ENCODE measurements around the gene PCP4L1. TPM values are rescaled to one million over a fixed set of nuclear protein-coding genes. Genes with fewer than 3 reads are reported as not detected.

Gene PCP4L1
- total RNA-seq = not detected in 2 replicates

DNA sequence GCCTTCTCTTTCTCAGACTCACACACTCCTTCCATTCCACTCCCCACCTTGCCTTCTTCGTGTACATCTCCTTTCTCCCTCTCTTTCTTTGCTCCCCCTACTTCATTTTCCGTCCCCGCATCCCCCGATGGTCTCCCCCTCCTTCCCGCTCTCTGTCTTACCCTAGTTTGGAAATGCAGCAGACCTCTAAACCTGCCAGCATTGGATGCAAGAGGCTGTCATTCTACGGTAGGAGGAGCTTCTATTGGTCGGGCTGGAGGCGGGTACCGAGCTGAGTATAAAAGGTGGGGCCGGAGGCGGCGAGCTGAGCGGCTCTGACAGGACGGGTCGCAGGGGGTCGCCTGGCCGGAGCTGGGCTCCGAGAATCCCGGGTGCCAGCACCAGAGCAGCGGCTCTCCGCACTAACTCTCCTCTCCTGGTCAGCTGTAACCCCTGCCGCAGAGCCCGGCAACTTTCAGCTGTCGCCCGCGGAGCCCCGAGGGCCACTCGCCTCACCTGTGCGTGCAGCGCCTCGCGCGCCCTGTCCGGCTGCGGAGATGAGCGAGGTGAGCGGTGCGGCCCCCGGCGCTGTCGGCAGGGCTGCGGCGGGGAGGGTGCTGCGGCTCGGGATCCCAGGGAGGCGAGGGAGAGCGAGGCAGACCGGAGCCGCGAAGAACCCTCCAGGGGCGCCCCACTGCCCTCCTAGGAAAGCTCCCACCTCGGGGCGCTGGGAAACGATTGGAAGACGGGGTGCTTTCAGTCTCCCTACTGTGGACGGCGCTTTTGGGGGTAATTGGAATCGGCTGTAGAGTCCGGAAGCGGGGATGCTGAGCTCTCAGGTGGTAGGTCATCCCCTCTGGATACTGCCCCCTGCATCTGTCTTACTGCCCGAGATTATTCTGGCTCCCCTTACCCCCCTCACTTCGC is at the start of gene PCP4L1:
Gene PCP4L1, plus strand, starts transcription at position 307 of the 906 bp plus-strand sequence. Its CDS starts 230 bp downstream, at position 537.

GRCh38 chr1:161215076-161215475 is 43.5 kb upstream of the PCP4L1 start, which contains the start of gene FCER1G:
FCER1G (plus strand) TSS chr1:161215295; CDS start chr1:161215322, 27 bp downstream.

GRCh38 chr1:161225534-161226319 is 32.8 kb upstream of the PCP4L1 start, which contains the start of gene TOMM40L:
TOMM40L (plus strand) TSS chr1:161226060; CDS start chr1:161226490, 430 bp downstream.

GRCh38 chr1:161238039-161238473 is 20.5 kb upstream of the PCP4L1 start, which contains the start of gene NR1I3:
NR1I3 (minus strand) TSS chr1:161238203; CDS start chr1:161236565, 1,638 bp downstream.

GRCh38 chr1:161309868-161310267 is 51.3 kb downstream of the PCP4L1 start, which contains the start of gene MPZ:
MPZ (minus strand) TSS chr1:161309968; CDS start chr1:161309905, 63 bp downstream.

GRCh38 chr1:161314201-161314981 is 55.8 kb downstream of the PCP4L1 start, which contains the start of gene SDHC:
SDHC (plus strand) TSS chr1:161314381; CDS start chr1:161314406, 25 bp downstream.

Other genes with a start within 250 kb of the PCP4L1 start
- gene F11R, start 237.6 kb upstream of the PCP4L1 start, total RNA-seq = 9.2 and 20.9 TPM in 2 replicates
- 16.9 and 27.3 TPM in 2 replicates for gene TSTD1, start 219.8 kb upstream of the PCP4L1 start, total RNA-seq
- gene USF1, start 212.8 kb upstream of the PCP4L1 start, total RNA-seq = 88.4 and 102 TPM in 2 replicates
- gene ARHGAP30, start 188.9 kb upstream of the PCP4L1 start, total RNA-seq = under 0.01 TPM in 1 of 2 replicates, not detected in the other
- gene NECTIN4, start 169.2 kb upstream of the PCP4L1 start, total RNA-seq = 0.28 and 0.37 TPM in 2 replicates
- gene KLHDC9, start 160.4 kb upstream of the PCP4L1 start, total RNA-seq = 1.2 and 1.8 TPM in 2 replicates
- gene PFDN2, start 140.7 kb upstream of the PCP4L1 start, total RNA-seq = 39.5 and 56.8 TPM in 2 replicates
- 16.2 and 17.2 TPM in 2 replicates for gene NIT1, start 140.6 kb upstream of the PCP4L1 start, total RNA-seq
- gene DEDD, start 126.1 kb upstream of the PCP4L1 start, total RNA-seq = 16.9 and 24.5 TPM in 2 replicates
- 117 and 125 TPM in 2 replicates for gene UFC1, start 104.8 kb upstream of the PCP4L1 start, total RNA-seq
- 4.7 and 5.1 TPM in 2 replicates for gene USP21, start 99.2 kb upstream of the PCP4L1 start, total RNA-seq
- gene PPOX, start 92.3 kb upstream of the PCP4L1 start, total RNA-seq = 8.1 and 10.4 TPM in 2 replicates
- gene B4GALT3, start 81.2 kb upstream of the PCP4L1 start, total RNA-seq = 11.2 and 16.7 TPM in 2 replicates
- gene ADAMTS4, start 59.7 kb upstream of the PCP4L1 start, total RNA-seq = 2.3 and 4.0 TPM in 2 replicates
- gene NDUFS2, start 56.4 kb upstream of the PCP4L1 start, total RNA-seq = 157 and 173 TPM in 2 replicates
- gene FCER1G, start 43.5 kb upstream of the PCP4L1 start, total RNA-seq = not detected in 2 replicates
- not detected in 2 replicates for gene APOA2, start 35.1 kb upstream of the PCP4L1 start, total RNA-seq
- 6.5 and 8.3 TPM in 2 replicates for gene TOMM40L, start 32.7 kb upstream of the PCP4L1 start, total RNA-seq
- gene NR1I3, start 20.5 kb upstream of the PCP4L1 start, total RNA-seq = not detected in 2 replicates
- 0.55 and 0.71 TPM in 2 replicates for gene MPZ, start 51.2 kb downstream of the PCP4L1 start, total RNA-seq
- 13.5 and 17.0 TPM in 2 replicates for gene SDHC, start 55.6 kb downstream of the PCP4L1 start, total RNA-seq
- gene CFAP126, start 109.1 kb downstream of the PCP4L1 start, total RNA-seq = not detected in 2 replicates
- 0.83 and 1.3 TPM in 2 replicates for gene FCGR2A, start 246.7 kb downstream of the PCP4L1 start, total RNA-seq

Data from smooth muscle cell of bladder (primary cell).